Stomach smooth muscle (tissue), 2 donors: ENCODE results near the gene PTN.

Experiments used
- H3K27ac ChIP-seq: one replicate; pipeline ENCODE4 v1.7.0; 2013; ENCODE audit warnings: mild to moderate bottlenecking, low read length, inconsistent platforms
- H3K27me3 ChIP-seq, 2 donors: one replicate each; pipeline ENCODE4 v1.7.0; 2013; ENCODE audit warnings: low read length in 2 of 2; ENCODE audit not compliant: insufficient read depth in 2 of 2, control insufficient read depth in 1 of 2
- H3K36me3 ChIP-seq, 2 donors: one replicate each; pipeline ENCODE4 v1.7.0; 2013; ENCODE audit warnings: low read length in 2 of 2; ENCODE audit not compliant: control insufficient read depth in 2 of 2, insufficient read depth in 2 of 2
- H3K4me1 ChIP-seq: one replicate; pipeline ENCODE4 v1.7.0; 2013; ENCODE audit warnings: low read length; ENCODE audit not compliant: control insufficient read depth, insufficient read depth
- H3K4me3 ChIP-seq, 2 donors: one replicate each; pipeline ENCODE4 v1.7.0; 2013; ENCODE audit warnings: low read length in 2 of 2
- H3K9ac ChIP-seq, 2 donors: one replicate each; pipeline ENCODE4 v1.7.0; 2013; ENCODE audit warnings: low read length in 2 of 2, mild to moderate bottlenecking in 1 of 2
- H3K9me3 ChIP-seq, 2 donors: one replicate each; pipeline ENCODE4 v1.7.0; 2013; ENCODE audit warnings: low read length in 2 of 2; ENCODE audit not compliant: control insufficient read depth in 2 of 2
- donor health status: healthy.
- donor health status: Pancreatic carcinoma.

PTN gene

DNA sequence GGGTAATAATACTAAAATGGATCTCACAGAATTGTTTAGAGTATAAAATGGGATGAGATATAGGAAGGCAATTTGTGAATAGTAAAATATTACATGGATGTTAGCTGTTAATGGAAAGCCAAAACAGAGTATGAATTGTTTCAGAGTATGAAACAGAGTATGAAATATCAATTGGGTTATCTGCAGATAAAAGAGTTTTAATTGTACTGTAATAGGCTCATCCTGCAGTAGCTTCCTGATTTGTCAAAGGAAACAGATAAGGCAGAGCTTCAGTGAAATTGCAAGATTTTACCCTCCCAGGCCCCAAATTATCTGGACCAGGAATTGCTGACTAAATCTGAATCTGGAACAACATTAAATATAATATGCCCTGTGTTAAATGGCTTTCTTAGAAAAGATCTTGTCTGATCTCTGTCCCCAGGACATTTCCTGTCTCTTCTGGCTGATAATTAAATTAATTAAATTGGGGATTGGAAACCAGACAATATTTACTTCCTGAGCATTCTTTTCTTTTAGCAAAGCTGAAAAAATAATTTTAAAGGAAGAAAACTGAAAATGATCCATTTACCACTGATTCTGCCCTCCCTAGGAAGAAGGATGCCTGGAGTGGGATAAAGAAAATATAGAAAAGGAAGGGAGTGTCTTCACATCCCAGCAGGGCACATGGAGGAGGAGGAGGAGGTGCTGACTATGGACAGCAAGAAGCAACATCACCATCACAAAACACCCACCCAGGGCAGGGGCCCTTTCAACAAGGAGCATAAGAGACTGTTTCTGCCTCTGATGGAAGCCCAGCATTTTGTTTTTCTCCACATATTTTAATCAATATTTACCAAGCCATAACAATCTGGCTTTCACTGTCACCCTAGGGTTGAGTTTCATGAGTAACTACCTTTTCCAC, 18.5 kb downstream of the PTN start:
- Histone ChIP-seq H3K4me1 (no peaks in the 10 kb centered on the region), H3K9ac (no peak overlapping the region), H3K27ac (no peak overlapping the region), H3K27me3 (no peaks in the 10 kb centered on the region), H3K4me3 (no peak overlapping the region), H3K36me3 (no peaks in the 10 kb centered on the region), H3K9me3 (peaks cover 0 to 2% of the 10 kb centered on the region in 2 donors)

DNA sequence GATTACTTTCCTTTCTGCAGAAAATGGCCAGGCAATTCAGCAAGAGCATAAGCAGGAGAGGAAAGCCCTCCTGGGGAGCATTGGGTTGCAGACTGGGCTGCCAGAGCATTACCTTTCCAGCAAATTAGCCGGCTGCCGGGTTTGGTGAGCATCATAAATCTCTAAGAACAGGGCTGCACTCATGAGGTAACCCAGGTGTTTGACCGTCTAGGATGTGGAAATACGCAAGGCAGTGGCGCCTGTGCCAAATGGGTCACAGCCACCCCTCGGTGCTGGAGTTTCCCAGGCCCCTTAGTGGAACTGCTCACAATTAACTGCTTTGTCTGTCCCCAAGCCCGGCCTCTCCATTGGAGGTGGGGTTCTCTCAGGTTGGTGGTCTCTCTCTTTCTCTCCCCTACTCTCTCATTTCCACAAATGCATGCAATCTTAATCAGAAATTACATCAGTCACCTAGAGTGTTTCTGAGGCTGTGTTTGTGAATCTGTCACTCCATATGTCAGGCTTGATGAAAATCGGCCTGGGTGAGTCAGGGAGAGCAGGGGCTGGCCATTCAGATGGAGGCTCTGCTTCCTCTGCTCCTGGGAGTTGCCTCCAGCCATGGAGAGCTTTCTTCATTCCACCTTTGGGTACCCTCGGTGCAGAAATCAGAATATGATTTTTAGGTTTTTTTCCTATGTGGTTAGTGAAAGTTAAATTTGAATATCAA, 26.7 kb downstream of the PTN start:
- Histone ChIP-seq H3K4me1 (no peaks in the 10 kb centered on the region), H3K36me3 (no peaks in the 10 kb centered on the region), H3K9ac (no peak overlapping the region), H3K27me3 (no peaks in the 10 kb centered on the region), H3K9me3 (no peaks in the 10 kb centered on the region), H3K4me3 (no peak overlapping the region), H3K27ac (no peak overlapping the region)

DNA sequence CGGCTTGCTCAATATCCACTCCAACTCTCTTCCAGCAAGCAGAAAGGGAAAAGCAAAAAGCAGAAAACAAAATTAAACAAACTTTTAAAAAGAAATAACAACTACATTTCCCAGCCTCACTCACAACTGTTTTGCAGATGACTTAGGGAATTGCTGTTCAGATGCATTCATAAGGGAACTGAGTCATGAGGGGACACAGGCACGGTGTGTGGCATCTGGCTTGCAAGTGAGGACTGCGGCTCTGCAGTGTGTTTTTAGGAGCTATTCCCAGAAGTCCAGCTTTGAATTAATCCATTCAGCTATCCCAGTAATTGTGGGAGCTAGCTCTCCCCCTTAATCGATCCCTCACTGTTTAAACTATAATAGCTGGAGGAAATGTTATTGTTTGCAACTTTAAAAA, 30.3 kb downstream of the PTN start:
- no peaks in the 10 kb centered on the region for H3K9me3 ChIP-seq
- H3K4me3 ChIP-seq = no peak overlapping the region
- no peaks in the 10 kb centered on the region for H3K27me3 ChIP-seq
- H3K36me3 ChIP-seq = no peaks in the 10 kb centered on the region
- no peak overlapping the region for H3K27ac ChIP-seq
- no peak overlapping the region for H3K9ac ChIP-seq
- no peaks in the 10 kb centered on the region for H3K4me1 ChIP-seq

DNA sequence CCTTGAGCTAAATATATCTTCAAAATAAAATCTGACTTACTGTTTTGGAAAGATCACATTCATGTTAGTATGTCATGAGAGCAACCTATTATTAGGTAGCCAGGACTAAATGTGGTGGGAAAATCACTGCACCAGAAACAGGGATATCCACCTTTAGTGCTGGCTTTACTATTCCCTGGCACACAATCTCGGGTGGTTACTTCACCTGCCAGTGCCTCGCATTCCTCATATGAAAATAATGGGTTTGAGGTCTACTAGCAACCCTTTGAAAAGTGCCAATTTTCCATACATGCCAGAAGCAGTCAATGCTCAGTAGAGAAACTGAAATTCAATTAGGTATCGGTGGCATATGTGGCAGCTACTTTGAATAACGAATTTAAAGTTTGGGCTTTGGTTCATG, 36.8 kb downstream of the PTN start:
- no peaks in the 10 kb centered on the region for H3K4me1 ChIP-seq
- no peak overlapping the region for H3K4me3 ChIP-seq
- H3K27me3 ChIP-seq = no peaks in the 10 kb centered on the region
- no peaks in the 10 kb centered on the region for H3K36me3 ChIP-seq
- no peaks in the 10 kb centered on the region for H3K9me3 ChIP-seq
- no peak overlapping the region for H3K9ac ChIP-seq
- no peak overlapping the region for H3K27ac ChIP-seq

DNA sequence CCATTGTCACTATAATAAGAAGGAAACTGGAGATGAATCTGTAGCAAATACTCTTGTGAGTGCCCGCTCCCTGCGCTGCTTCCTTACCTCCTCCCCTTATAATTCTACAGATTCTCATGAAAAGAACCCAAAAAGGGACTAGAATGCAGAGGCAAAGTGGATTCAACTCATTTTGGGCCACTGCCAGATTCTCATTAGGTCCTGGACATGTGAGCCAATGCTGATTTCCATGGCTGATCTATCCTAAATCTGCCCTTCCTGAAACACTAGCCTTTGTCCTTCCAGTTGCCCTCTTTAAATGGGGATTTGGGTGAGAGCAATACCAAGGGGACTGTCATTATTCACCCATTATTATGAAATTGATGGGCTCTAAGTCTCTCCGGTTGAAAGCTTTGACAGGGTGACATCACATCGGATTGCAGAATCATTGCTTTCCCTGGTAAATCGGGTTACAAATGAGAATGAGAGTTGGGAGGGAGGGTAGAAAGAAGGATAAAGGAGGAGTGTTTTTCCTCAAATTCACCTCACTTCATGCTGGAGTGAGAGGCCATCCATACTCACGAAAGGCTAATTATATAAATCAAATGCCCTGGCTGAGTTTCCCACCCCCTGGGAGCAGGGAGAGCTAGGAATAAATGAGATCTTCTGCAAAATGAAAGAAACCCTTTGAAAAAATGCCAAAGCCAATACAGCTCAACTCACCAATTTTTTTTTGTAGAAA, 37.5 kb downstream of the PTN start:
- Histone ChIP-seq H3K36me3 (no peaks in the 10 kb centered on the region), H3K4me3 (no peak overlapping the region), H3K9me3 (no peaks in the 10 kb centered on the region), H3K27ac (no peak overlapping the region), H3K4me1 (no peaks in the 10 kb centered on the region), H3K27me3 (no peaks in the 10 kb centered on the region), H3K9ac (no peak overlapping the region)

DNA sequence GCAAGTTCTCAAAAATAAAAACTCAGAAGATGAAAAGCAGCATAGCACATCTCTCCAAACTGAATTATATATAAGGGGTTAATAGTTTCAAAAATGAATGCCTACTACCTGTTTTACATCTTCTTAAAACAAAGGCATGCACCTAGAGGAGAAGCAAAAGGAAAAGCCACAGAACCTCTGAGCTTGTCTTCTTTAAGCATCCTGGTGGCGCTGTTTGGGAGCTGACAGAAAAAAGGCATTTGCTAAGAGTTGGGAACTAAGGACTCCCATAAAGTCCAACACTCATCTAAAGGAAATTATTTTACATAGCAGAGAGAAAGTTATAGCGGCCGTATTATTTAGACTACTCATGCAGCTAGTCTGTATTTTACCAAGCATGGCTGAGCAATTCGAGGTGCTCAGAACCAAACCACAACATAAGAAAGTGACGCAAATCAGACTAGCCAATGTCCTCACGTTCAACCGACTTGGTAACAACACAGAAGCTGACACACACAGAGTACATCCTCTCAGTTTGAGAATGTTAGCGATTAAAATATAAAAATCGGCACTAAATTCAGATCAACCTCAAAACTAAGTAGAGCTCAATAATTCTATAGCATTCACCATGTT, 38.8 kb downstream of the PTN start:
- no peak overlapping the region for H3K4me3 ChIP-seq
- no peak overlapping the region for H3K9ac ChIP-seq
- no peak overlapping the region for H3K27ac ChIP-seq
- H3K4me1 ChIP-seq = no peaks in the 10 kb centered on the region
- no peaks in the 10 kb centered on the region for H3K36me3 ChIP-seq
- no peaks in the 10 kb centered on the region for H3K9me3 ChIP-seq
- no peaks in the 10 kb centered on the region for H3K27me3 ChIP-seq

DNA sequence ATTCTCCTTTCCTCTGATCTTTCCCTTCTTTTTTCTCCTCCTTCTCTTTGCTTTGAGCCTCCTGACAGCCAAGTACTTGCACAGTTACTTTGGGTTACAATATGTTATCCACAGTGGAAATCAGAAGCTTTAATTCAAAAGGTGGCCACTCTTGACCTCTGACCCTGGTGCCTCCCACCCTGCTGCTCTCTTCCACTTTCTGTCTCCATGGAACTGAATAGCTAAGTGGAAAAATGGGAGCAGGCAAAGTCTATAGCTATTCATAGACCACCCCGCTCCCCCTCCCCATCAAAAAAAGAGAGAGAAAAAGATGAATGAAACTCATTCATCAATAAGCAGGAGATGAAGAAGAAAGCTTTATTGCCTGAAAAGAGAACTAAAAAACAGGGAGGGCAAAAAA, 39.4 kb downstream of the PTN start:
- Histone ChIP-seq H3K27me3 (no peaks in the 10 kb centered on the region), H3K4me3 (no peak overlapping the region), H3K27ac (no peak overlapping the region)

DNA sequence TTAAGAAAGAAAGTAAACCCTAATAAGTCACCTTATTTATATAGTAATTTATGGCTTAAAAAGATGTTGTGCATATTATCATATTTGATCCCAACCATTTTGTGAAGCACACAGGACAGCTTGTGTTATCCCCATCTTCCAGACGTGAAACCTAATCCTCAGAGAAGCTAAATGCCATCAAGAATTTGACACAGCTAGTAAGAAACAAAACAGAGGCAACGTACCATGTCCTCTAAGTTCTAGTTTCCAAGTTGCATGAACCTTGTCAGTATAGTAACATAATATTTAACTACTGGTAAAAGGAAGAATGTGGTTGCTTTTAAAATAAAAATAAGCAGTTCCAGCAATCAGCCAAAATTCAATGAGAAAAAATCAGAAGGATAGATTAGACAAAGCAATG, 41.5 kb downstream of the PTN start:
- H3K27ac ChIP-seq = no peak overlapping the region
- no peaks in the 10 kb centered on the region for H3K4me1 ChIP-seq

More for the DNA sequence above, 39.4 kb downstream of the PTN start:
- H3K9me3 ChIP-seq = no peaks in the 10 kb centered on the region
- no peaks in the 10 kb centered on the region for H3K4me1 ChIP-seq
- H3K36me3 ChIP-seq = no peaks in the 10 kb centered on the region
- no peak overlapping the region for H3K9ac ChIP-seq

DNA sequence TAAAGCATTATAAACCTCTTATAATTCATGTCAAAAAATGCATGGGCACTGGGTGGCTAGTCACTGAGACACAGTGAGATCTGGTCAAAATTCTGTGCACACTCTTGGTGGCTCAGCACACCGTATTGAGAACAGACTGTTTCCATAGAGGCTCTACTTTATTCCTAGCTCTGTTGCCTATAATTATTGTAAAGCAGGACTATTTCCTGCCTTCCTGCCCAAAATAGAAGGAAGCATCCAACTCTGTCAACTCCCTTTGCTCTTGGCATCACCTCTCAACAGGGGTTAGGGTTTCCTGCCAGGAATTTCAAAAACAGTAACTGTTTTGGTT, 45.1 kb downstream of the PTN start:
- Histone ChIP-seq H3K4me3 (no peak overlapping the region), H3K27me3 (no peaks in the 10 kb centered on the region), H3K36me3 (no peaks in the 10 kb centered on the region), H3K9ac (no peak overlapping the region), H3K4me1 (no peaks in the 10 kb centered on the region), H3K9me3 (no peaks in the 10 kb centered on the region), H3K27ac (no peak overlapping the region)

More for the DNA sequence above, 41.5 kb downstream of the PTN start:
- no peaks in the 10 kb centered on the region for H3K36me3 ChIP-seq
- no peaks in the 10 kb centered on the region for H3K27me3 ChIP-seq
- no peak overlapping the region for H3K9ac ChIP-seq
- H3K9me3 ChIP-seq = no peaks in the 10 kb centered on the region
- H3K4me3 ChIP-seq = no peak overlapping the region

DNA sequence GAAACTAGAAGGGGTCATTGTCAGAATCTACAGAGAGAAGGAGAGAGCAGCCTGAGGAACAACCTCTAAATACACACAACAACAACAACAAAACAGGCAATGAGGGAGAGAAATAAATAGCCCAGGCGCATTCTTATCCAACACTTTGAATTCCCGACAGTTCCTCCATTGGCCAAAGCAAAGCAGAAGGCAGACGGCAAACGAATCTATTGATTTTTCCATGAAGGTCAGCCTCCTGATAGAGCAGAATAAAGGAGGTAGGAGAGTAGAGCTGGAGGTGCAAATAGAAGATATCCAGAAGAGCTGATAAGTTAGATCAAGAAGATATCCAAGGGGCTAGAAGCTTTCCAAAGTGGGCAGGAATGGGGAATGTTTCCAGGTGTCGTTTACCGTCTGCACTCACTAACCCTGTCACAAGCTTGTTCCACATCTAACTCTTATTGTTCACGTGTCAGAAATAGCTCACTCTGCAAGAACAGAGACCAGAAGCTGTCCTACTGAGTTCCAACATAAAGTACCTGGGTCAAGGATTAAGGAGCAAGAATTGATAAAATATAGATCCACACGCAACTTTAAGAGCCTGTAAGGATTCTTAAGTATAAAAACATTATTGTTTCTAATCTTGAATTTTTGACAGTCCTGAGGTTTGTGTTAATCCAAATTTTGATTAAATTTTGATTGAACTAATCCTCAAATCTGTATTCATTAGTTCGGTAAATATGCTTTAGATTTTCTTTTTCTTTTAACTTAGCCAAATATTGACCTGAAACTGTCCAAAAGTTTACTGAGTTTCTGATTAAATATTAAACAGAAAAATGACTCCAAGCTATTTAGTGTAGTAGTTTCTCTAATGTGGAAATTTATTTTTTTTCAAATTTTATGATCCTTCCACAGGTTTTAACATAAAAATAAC, 45.7 kb downstream of the PTN start:
- Histone ChIP-seq H3K27me3 (no peaks in the 10 kb centered on the region), H3K4me1 (no peaks in the 10 kb centered on the region), H3K9me3 (no peaks in the 10 kb centered on the region), H3K27ac (no peak overlapping the region), H3K9ac (no peak overlapping the region), H3K36me3 (no peaks in the 10 kb centered on the region), H3K4me3 (no peak overlapping the region)
